Hematopoietic multipotent progenitor cell treated with erythropoietin and hydrocortisone succinate and interleukin-3 and kit ligand, for 4 days (in vitro differentiated cells): Measurements from ENCODE around the gene SLC2A6.

Experiments
- DNase-seq: peaks from one replicate; pipeline ENCODE4 v3.0.0-alpha.2; 2015

SLC2A6 gene

DNA sequence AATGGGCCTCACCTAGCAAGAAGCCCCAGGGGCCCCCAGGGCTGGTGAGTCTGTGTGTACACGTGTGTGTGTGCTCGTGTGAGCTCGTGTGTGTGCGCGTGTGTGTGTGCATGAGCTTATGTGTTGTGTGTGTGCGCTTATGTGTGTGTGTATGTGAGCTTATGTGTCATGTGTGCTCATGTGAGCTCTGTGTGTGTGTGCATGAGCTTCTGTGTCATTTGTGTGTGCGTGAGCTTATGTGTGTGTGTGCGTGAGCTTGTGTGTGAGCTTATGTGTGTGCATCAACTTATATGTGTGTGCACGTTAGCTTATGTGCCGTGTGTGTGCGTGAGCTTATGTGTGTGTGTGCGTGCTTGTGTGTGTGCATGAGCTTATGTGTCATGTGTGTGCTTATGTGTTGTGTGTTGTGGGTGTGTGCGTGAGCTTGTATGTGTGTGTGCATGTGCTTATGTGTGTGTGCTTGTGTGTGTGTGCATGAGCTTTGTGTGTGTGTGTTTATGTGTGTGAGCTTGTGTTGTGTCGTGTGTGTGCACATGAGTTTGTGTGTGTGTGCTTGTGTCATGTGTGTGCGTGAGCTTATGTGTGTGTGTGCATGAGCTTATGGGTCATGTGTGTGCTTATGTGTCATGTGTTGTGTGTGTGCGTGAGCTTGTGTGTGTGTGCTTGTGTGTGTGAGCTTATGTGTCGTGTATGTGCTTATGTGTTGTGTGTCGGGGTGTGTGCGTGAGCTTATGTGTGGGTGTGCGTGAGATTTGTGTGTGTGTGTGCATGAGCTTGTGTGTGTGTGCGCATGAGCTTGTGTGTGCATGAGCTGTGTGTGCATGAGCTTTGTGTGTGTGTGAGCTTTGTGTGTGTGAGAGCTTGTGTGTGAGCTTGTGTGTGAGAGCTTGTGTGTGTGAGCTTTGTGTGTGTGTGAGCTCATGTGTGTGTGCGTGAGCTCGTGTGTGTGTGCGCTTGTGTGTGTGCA is 16.7 kb upstream of the SLC2A6 start:
- DNase-seq: no peak

DNA sequence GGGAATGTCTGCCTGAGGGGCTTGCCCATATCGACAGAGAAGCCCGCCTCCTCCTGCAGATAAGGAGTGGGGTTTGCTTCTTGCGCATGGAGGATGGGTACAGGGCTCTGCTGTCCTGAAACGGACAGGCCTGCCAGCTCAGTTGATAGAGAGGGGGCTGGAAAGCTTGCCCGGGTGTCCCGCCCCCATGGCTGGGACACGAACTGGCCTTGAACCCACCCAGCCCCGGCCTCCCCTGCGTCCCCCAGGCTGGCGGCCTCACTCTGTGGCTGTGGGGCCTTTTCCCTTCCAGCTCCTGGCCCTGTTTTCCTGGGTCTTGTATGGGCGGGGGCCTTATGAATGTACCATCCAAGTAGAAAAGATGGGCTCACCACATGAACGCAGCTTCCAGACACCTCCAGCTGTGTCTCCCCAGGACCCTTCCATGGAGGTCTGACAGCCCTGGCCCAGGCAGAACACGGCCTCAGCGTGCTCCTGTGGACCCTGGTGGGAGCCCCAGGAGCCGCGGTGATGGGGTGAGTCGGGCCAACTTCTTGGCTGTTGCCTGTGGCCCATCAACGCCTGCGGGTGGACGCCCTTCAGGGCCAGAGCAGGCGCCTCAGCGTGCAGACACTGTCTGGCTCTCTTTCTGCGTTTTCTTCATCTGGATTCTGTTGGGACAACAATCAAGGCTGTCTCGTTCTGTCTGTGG is 15.9 kb upstream of the SLC2A6 start:
- DNase-seq: no peak

DNA sequence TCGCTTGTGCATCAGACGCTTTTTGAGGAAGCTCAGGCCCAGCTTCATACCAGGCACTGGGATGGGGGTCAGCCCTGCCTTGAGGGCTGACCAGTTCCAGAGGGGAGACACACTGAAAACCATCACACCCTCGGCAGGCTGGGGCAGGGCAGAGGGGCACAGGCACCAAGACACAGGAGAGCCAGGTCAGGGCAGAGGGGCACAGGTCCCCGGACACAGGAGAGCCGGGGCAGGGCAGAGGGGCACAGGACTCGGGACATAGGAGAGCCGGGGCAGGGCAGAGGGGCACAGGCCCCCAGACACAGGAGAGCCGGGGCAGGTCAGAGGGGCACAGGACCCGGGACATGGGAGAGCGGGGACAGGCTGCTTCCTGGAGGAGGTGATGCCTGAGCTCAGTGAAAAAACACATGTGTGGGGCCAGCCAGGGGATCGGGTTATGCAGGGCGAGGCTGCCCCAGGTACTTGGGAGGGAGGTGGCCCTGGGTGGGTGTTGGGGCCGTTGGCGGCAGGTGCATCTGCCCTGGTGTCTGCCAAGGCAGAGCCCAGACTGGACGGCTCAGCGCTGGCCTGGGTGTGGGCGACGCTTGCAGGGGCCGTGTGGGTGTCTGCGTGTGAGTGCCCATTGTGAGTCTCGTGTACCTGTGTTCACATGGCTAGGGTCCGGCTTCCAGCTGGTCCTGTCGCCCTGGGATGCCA is 15.1 kb upstream of the SLC2A6 start:
- DNase-seq: no peak

DNA sequence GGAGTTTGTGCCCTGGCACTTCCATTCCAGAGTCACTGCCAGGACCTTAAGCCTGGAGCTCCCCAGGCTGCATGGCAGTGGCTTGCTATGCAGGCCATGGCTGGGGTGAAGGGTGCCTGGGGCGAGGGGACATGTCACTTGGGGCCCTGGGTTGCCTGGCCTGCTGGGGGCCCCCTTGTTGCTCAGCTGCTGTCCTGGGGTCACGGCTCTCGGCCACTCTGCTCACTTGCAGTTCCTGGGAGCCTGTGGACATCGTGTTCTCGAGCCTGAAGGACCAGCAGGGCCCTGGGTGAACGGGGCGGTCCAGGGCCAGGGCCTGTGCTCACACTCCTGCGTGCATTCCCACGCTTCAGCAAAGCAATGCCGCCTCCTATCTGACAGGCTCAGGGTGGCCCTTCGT is 14.5 kb upstream of the SLC2A6 start:
- DNase-seq: no peak

DNA sequence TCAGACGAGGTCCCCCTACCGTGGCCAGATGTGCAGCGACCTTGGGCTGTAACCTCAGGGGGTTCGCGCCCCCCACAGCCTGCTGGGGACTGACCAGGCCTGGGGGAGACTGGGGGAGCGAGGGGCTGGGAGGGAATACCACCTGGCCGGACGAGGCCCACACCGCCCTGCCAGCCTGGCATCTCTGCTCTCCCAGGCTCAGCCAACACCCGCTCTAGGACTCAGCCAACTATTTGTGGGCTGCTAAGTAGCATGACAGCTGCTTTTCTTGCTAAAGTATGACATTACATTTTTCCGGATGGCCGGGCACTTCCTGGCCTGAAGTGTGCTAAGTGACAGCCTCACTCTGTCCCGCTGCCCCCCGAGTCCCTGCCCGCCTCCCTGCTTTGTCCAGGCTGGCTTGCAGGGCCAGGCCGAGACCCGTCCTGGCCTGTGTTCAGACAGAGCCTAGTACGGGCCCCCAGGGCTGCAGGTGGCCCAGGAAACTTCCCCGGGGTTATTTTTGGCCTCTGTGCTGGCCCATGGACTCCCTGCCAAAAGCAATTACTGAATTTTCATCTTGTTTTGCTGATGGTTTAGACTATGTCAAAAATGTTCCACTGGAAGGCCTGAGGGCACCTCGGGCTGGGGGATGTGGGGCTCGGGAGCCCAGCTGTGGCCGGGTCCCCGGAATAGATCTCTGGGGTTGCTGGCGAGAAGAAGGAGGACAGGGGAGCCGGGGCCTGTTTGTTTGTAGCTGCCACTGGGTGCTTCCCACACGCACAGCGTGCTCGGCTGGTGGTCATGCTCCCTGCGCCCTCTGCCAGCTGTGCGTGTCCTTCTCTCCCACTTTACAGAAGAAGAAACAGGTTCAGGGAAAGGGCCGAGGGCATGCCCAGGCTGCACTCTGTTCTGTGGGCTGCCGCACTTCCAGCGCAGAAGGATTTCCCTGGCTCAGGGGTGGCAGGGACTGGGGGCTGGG is 13.4 kb upstream of the SLC2A6 start:
- no peak for DNase-seq

DNA sequence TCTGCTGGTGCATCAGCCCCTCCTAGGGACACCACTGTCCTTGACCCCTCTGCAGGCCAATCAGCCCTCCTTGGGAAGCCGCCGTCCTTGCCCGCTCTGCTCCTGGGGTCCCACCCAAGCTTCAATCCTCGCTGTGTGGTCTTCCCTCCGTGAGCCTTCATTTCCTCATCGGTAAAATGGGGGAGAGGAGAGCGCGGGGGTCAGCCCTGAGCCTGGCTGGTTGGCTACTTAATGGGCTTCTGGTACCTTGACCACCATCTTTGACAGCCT is 12.7 kb upstream of the SLC2A6 start:
- no peak for DNase-seq

DNA sequence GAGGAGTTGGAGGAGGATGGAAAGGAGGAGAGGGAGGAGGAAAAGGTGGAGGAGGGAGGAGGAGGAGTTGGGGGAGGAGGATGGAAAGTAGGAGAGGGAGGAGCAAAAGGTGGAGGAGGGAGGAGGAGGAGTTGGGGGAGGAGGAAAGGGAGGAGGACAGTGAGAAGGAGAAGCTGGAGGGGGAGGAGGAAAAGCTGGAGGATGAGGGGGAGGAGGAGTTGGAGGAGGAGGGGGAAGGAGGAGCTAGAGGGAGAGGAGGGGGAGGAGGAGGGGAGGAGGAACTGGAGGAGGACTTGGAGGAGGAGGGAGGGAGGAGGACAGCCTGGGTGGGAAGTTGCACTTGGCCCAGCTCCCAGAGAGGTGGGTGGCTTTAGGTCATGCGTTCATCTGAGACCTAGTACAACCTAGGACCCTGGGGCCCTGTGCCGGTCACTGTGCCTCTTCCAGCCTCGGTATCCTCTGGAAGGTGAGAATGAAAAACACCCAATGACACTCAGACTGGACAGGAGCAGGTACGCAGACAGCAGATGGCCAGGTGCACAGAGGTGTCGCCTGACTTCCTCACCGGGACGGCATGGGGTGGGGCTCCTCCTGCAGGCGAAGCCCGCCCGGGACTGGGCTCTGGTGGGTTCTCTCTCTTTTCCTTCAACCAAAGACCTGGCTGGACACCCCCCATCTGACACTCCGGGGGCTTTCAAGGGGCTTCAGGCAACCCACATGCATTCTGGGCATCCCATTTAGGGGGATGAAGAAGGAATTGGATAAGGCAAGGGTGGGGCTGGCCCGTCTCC is 12.2 kb upstream of the SLC2A6 start:
- DNase-seq: no peak

DNA sequence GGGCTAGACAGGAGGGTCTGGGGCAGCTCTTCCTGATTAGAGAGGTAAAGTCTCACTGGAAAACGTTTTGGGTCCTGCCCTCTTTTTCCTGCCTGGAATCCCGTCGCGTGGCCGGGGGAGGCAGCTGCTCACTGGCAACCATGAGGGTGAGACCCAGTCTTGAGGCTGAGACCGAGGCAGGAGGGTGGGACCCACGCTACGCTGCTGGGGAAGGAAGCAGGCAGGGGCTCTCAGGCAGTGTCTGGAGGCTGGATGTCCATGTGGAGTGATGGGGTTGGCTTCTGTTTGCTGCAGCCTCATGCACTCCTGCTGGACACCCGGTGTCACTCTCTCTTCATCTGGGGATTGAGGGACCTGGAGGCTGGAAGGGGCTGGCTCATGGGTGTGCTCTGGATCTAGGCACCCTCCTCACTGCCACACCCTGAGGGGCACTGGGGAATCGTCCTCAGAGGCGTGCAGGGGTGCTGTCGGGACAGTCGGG is 11.3 kb upstream of the SLC2A6 start:
- no peak for DNase-seq

DNA sequence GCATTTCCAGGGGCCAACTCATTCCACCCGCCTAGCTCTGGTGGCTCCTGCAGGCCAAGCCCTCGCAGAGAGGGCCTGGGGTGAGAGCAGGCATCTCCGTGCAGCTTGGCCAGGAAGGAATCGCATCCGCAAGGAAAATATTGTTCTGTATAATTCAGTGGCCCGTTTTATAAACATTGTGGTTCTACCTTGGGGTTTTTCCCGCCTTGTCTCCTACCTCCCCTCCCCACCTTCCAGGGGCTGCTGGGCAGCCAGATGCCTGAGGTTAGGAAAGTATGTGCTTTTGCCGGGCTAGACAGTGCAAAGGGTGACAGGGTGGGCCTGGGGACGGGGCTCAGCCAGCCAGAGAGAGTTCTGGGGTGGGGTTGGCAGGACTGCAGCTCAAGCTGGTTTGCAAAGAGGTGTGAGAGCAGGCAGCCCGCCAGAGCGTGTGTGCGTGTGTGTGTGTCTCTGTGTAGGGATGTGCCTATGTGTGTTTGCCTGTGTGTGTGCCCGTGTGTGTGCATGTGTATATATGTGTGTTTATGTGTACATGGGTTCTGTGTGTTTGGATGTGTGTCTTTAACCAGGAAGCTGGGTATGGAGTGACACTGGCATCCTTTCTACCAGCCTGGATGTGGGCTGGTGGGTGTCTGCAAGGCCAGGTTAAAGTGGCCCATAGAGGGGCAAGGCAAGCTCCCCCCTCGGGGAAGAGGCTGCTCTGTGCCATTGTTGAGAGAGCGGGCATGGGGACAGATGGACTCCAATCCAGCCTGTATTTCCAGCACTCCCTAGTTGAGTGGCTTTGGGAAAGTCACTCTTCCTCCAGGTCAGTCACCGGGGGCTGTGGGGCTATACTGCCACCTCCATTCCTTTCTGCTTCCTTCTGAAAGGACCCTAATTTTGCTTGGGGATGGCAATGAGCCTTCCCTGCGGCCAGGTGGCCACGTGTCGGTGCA is 10.6 kb upstream of the SLC2A6 start:
- DNase-seq: no peak

DNA sequence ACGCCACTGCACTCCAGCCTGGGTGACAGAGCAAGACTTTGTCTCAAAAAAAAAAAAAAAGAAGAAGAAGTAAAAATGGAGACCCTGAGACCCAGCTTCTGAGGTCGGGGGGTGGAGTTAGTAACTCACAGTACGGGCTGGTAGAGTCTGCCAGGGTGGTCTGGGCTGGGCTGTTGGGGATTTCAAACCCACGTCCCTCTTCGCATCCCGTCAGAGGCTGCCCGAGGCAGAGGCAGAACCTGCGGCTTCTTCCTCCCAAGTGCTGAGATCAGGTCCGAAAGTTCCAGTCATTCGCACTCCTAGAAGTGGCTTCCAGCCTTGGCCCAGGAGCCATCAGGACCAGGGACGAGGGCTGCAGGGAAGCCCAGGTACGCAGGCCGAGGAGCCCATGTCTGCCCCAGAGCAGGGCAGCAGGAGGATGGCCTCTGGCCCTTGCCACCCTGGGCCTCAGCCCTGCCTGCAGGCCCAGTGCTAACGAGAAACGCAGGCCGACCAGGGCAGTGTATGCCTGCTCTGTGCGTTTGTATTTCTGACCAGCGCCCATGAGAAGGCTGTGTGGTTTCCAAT is 9.9 kb upstream of the SLC2A6 start:
- DNase-seq: no peak

DNA sequence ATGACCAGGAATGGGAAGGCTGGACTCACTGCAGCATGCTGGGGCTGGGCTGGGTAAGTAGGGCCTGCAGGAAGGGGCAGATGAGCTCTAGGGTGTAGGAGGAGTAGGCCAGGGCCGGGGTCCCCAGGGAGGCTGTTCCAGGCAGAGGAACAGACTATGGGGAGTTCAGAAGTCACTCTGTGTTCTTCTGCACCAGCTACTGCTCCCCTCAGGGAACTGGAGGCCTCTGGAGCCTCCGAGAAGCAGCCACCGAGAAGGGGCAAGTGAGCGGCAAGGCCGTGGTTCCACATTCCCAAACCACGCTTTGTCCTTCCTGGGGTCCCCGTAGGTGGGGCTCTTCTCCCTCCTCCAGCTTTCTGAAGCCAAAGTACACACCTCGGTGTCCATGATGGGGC is 8.4 kb upstream of the SLC2A6 start:
- DNase-seq: no peak

DNA sequence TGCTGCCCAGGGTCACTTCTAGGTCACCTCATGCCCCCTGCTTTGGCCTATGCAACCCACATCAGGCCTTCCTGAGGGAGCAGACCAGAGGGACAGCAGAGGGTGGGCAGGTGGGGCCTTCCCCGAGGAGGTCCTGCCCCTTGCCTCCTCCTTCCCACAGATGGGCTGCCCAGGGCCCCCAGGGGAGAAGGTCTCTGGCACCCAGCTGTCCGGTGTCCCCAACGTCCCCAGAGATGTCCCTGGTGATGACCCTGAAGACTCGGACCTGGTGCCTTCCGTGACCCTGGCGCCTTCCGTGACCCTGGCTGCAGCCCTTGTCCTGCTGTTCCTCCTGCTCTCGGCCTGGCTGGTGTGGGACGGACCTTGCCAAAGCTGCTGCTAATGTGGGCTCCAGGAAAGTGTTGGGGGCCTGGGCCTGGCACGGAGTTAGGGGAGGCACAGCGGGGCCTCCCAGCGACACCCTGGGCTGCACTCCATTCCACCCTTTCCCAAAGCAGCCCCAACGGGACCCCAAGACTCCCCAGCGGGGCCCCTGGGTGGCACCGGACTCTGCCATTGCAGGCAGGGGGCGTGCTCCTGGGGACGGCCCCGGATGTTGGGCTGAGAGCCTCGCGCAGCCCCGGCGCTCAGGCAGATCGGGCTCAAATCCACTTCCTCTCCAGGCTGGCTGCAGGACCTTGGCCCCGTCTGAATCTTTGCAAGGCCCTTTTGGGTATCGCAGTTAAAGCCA is 6.8 kb upstream of the SLC2A6 start:
- DNase-seq: peak; percentile 71

DNA sequence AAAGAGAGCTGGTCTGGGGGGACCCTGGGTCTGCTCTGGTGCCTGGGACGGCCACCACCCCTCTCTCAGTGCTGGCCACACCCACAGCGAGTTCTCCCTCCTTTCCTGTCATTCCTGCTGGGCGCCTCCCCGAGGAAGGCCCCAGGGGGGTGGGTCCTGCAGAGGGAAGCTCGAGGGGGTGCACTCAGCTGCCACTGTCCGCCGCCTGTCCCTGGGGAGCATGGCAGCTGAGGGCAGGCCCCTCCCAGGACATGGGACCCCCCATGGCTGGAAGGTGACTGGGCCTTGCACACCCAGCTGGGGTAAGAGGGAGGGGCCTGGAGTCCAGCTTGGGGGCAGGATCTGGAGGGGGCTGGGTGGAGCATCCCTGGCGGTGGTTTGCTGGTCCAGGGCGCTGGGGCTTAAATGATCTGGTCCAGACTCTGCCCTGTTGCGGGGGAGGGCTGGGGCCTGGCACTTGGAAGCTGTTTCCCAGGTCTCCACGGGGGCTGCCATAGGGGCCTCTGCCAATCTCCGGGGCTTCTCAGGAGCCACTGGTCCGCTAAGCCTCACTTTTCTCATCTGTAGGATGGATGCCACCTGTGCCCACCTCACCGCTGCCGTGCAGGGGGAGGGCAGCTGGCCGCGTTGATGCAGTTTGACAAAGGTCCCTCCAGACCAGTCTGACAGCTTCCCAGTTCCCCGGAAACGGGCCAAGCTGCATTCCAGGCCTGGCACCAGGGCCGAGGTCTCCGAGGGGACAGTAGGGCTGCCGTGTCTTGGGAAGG is 6.0 kb upstream of the SLC2A6 start:
- no peak for DNase-seq

DNA sequence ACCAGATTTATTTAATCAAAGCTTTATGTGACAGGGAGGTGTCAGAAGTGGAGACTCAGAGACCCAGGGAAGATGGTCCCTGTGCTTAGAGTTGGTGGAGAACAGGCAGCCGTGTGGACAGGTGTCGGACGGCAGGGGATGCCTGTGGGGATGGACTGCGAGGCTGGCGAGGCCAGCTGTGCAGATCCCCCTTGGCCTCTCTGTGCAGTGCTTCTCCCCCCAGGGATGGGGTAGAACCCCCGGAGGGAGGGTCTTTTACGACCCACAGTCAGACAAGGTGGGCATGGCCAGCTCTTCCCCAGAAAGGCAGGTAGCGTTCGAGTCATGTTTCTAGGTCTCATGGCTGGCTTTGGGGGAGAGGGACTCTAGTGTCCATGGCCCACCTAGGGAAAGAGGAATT is 4.7 kb upstream of the SLC2A6 start:
- DNase-seq: no peak

DNA sequence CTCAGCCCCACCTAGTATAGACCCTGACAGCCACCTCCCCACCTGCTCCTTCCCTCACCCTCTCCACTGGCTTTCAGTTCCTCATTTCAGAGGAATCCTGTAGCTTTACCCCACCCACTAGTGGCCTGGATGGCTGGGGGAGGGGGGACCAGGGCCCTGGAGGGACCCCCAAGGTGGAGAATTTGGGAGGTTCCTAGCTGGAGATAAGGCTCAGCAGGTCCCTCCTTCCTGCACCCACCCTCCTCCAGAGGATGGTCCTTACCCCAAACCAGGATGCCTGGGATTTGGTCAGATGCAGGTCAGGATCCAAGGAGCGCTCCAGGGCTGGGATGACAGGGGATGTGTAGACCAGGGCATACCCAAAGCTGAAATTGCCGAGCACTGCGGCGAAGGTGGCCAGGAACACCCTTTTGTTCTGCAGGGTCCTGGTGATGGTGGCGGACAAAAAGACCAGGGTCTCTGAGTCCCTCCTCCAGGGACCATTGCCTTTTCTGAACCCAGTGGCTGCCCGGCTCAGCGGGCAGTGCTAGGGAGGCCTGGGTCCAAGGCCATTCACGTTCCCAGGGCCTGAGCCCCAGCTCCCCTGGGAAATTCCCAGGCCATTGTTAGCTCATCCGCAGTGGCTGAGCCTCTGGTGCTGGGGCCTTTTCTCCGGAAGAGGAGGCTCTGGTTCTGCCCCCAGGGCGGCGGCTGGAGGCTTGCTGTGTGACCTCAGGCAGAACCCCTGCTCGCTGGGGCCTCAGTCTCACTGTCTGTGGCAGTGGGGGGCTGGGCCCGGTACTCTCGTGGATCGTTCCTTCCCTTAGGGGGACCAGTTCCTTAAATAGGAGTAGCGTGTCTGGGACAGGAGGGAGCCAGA is 678 bp downstream of the SLC2A6 start:
- DNase-seq: peak; percentile 52

DNA sequence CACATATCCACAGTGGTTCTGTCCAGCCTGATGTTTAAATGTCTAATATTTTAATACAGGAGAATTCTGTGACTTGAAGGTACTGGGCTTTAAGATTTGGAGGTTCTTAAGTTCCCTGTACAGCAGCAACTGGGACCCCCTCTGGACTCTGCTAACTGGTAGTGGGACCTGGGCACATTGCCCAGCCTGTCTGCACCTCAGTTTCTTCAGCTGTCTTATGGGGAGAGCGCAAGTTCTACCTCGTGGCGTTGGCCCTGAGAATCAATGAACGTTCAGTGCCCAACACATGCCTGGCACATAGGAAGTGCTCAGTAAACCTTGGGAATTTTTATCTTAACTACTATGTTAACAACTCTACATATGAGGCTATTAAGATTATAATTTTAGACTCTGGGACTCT is 1.4 kb downstream of the SLC2A6 start:
- no peak for DNase-seq

DNA sequence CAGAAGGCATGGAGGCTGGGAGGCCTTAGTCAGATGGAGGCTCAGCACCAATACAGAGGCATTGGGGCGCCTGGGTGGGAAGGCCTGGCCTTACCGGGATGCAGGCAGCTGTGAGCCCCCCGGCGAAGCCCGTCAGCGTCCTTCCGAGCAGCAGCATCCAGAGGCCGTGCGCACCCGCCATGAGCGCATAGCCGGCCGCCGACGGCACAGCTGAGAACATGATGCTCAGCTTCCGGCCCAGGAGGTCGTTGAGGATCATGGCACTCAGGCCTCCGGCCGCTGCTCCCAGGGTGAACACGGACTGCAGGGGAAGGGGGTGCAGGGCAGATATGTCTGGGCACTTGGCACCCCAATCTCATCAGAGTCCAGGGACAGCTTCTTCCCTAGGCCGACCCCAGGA is 2.0 kb downstream of the SLC2A6 start:
- DNase-seq: no peak
